Panc1 (cell line): Measurements from ENCODE around the gene HIPK2. TPM values are rescaled to one million over a fixed set of nuclear protein-coding genes. Genes with fewer than 3 reads are reported as not detected.

Experiments used
- ATAC-seq: fragments of 200-7000 bp; cut with Tn5 transposase; 2 replicates; pipeline ENCODE4 v1.9.1; 2020; ENCODE audit warnings: mild to moderate bottlenecking, moderate library complexity
- BruUV-seq: library from RNA; stranded (reverse); fragments of 400-500 nt; replicated peaks from 2 replicates; lab custom pipeline; 2021; lab: Mats Ljungman, UMichigan
- CTCF ChIA-PET: fragments of 300-600 bp; sonication (Branson Sonifier 250); formaldehyde crosslinking; loops from one replicate; lab custom pipeline; 2022; ENCODE audit warnings: antibody characterized with exemption; lab: Charles Lee
- POLR2A ChIA-PET: fragments of 300-600 bp; sonication (Branson Sonifier 250); formaldehyde crosslinking; loops from one replicate; lab custom pipeline; 2022; ENCODE audit warnings: antibody characterized with exemption; lab: Charles Lee
- DNase-seq: peaks from one replicate; pipeline ENCODE4 v3.0.0-alpha.2; 2010; ENCODE audit warnings: low read depth, low spot score
- H3K27ac ChIP-seq: 2 replicates; pipeline ENCODE4 v1.5.1; 2011; ENCODE audit warnings: mild to moderate bottlenecking, low read length, inconsistent platforms
- H3K27me3 ChIP-seq: fragments of 200-500 bp; sonication (Bioruptor generic); 2 replicates; pipeline ENCODE4 v1.6.0; 2014; ENCODE audit warnings: low read length, inconsistent platforms; ENCODE audit not compliant: control insufficient read depth, insufficient read depth
- H3K36me3 ChIP-seq: fragments of 200-500 bp; sonication (Bioruptor generic); 2 replicates; pipeline ENCODE4 v1.5.1; 2014; ENCODE audit warnings: inconsistent platforms, mild to moderate bottlenecking, low read length, moderate library complexity; ENCODE audit not compliant: control insufficient read depth, insufficient read depth
- H3K4me1 ChIP-seq: 2 replicates; pipeline ENCODE4 v1.5.1; 2011; ENCODE audit warnings: inconsistent platforms, mild to moderate bottlenecking, low read length, moderate library complexity; ENCODE audit not compliant: control insufficient read depth, insufficient read depth
- H3K4me3 ChIP-seq, 2 experiments: 2 replicates each; pipeline ENCODE4 v1.5.1; 2011 to 2012; ENCODE audit warnings: low read depth in 2 of 2, low read length in 2 of 2, mild to moderate bottlenecking in 2 of 2, inconsistent platforms in 1 of 2, moderate library complexity in 1 of 2
- H3K9me3 ChIP-seq: fragments of 200-500 bp; sonication (Bioruptor generic); 2 replicates; pipeline ENCODE4 v1.5.1; 2014; ENCODE audit warnings: low read depth, mild to moderate bottlenecking, inconsistent platforms, low read length, moderate library complexity; ENCODE audit not compliant: control insufficient read depth, insufficient read depth
- CTCF ChIP-seq: fragments of 450-650 bp; IDR thresholded peaks from 2 replicates; pipeline ENCODE4 v1.5.1; 2017; ENCODE audit warnings: mild to moderate bottlenecking
- POLR2AphosphoS5 ChIP-seq: IDR thresholded peaks from 2 replicates; pipeline ENCODE4 v1.6.1; 2012; ENCODE audit warnings: mild to moderate bottlenecking, low read depth, low read length, moderate library complexity
- SIN3A ChIP-seq: IDR thresholded peaks from 2 replicates; pipeline ENCODE4 v1.6.1; 2012; ENCODE audit warnings: low read depth, mild to moderate bottlenecking, low read length, moderate library complexity, borderline replicate concordance; ENCODE audit not compliant: insufficient read depth
- TCF7L2 ChIP-seq: IDR thresholded peaks from 2 replicates; pipeline ENCODE4 v1.6.1; 2011; ENCODE audit warnings: mild to moderate bottlenecking, low read depth, low read length, inconsistent platforms
- in situ Hi-C: cut with HindIII; loops from 2 replicates; pipeline ENCODE4 v1.10.0; 2016; ENCODE audit warnings: low sequenced_read_pairs, low pct_unique_long_range_greater_than_20kb
- intact Hi-C: fragments of 100-400 bp; cut with micrococcal nuclease; formaldehyde crosslinking; loops from one replicate; pipeline ENCODE4 v1.10.0; 2022; ENCODE audit not compliant: unreplicated experiment
- total RNA-seq: library from RNA; stranded (reverse); gene quantifications from one replicate; pipeline ENCODE4 v1.2.1, GENCODE V29; 2021; ENCODE audit not compliant: unreplicated experiment
- TF ChIP-seq, protein P1 (sequence below), 2 experiments: IDR thresholded peaks; 2 replicates each; pipeline ENCODE4 v1.6.1; 2011 to 2012; ENCODE audit warnings: low read depth in 2 of 2, control low read depth in 1 of 2, low read length in 1 of 2, mild to moderate bottlenecking in 1 of 2, moderate library complexity in 1 of 2; ENCODE audit not compliant: insufficient read depth in 1 of 2

Gene HIPK2
- total RNA-seq, 1 experiment from 2014 or later, result 34.1 TPM

GRCh38 chr7:139526578-139527544, 250.9 kb downstream of the HIPK2 start:
- ATAC-seq, result no peak
- intact Hi-C loops (no loop called here), in situ Hi-C loops (no loop called here)
- Histone ChIP-seq H3K27ac (no peak overlapping the region), H3K4me1 (no peaks in the 10 kb centered on the region), H3K36me3 (no peaks in the 10 kb centered on the region), H3K9me3 (no peaks in the 10 kb centered on the region), H3K4me3 (no peak overlapping the region), H3K27me3 (peaks cover 6% of the 10 kb centered on the region)
- DNase-seq, result no peak
- BruUV-seq, result no TSS peak
- ChIA-PET CTCF (no interaction called here), POLR2A (interaction anchor here (0.6 kb wide), 1 partner anchor 27 kb away, joined by 3 read pairs; no protein-coding TSS in a partner anchor)
- TF ChIP-seq POLR2AphosphoS5, result no peak
- TF ChIP-seq CTCF, result no peak
- no peak for TF ChIP-seq TCF7L2
- no peak for TF ChIP-seq SIN3A
- TF ChIP-seq, protein P1, sequence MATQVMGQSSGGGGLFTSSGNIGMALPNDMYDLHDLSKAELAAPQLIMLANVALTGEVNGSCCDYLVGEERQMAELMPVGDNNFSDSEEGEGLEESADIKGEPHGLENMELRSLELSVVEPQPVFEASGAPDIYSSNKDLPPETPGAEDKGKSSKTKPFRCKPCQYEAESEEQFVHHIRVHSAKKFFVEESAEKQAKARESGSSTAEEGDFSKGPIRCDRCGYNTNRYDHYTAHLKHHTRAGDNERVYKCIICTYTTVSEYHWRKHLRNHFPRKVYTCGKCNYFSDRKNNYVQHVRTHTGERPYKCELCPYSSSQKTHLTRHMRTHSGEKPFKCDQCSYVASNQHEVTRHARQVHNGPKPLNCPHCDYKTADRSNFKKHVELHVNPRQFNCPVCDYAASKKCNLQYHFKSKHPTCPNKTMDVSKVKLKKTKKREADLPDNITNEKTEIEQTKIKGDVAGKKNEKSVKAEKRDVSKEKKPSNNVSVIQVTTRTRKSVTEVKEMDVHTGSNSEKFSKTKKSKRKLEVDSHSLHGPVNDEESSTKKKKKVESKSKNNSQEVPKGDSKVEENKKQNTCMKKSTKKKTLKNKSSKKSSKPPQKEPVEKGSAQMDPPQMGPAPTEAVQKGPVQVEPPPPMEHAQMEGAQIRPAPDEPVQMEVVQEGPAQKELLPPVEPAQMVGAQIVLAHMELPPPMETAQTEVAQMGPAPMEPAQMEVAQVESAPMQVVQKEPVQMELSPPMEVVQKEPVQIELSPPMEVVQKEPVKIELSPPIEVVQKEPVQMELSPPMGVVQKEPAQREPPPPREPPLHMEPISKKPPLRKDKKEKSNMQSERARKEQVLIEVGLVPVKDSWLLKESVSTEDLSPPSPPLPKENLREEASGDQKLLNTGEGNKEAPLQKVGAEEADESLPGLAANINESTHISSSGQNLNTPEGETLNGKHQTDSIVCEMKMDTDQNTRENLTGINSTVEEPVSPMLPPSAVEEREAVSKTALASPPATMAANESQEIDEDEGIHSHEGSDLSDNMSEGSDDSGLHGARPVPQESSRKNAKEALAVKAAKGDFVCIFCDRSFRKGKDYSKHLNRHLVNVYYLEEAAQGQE (IDR thresholded peaks at IDR 0.05; ENCODE audit: insufficient read depth in 1 of 2, low read depth in 2 of 2, low read length in 1 of 2), result no peak

DNA sequence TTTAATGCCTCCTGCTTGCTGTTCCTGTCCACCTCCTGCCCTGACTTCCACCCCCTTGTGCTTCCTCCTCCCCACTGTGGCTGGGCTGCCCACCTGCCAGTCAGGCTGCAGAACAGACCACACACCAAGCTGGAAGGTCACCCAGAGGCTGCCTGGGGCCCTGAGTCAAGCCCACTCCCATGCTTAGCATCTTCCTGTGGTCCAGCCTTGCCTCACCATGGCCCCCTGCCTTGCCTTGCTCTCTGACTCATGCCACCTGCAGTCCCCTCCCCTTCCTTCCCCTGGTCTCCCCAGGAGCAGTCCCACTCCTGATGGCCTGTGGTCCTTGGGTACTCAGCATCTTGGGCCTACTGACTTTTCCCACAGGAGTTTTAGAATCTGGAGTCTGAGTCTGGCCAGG, 252.0 kb downstream of the HIPK2 start:
- no peak for DNase-seq
- no TSS peak for BruUV-seq
- Histone ChIP-seq H3K4me1 (no peaks in the 10 kb centered on the region), H3K36me3 (no peaks in the 10 kb centered on the region), H3K4me3 (no peak overlapping the region), H3K27ac (no peak overlapping the region), H3K27me3 (peaks cover 8% of the 10 kb centered on the region), H3K9me3 (no peaks in the 10 kb centered on the region)
- TF ChIP-seq CTCF (no peak), SIN3A (no peak), POLR2AphosphoS5 (no peak), TCF7L2 (no peak)
- TF ChIP-seq, protein P1 (IDR thresholded peaks at IDR 0.05; ENCODE audit: insufficient read depth in 1 of 2, low read depth in 2 of 2, low read length in 1 of 2), result no peak
- in situ Hi-C loops, result no loop called here
- POLR2A ChIA-PET, result no interaction called here
- CTCF ChIA-PET, result no interaction called here
- no peak for ATAC-seq
- intact Hi-C loops, result no loop called here
